Right lobe of liver (tissue), 6 donors: ENCODE results near the gene RALGAPA2. TPM values are rescaled to one million over a fixed set of nuclear protein-coding genes. Genes with fewer than 3 reads are reported as not detected.

Experiments used
- ATAC-seq, 4 donors: fragments of 200-7000 bp; cut with Tn5 transposase; one replicate each; pipeline ENCODE4 v1.9.1; 2020; ENCODE audit warnings: mild to moderate bottlenecking in 4 of 4, moderate library complexity in 4 of 4
- DNase-seq, 3 donors: peaks; one replicate each; pipeline ENCODE4 v3.0.0-alpha.2; 2020
- H3K27ac ChIP-seq, 3 donors: fragments of 200-600 bp; one replicate each; pipeline ENCODE4 v1.8.0; 2022
- H3K27me3 ChIP-seq, 2 donors: fragments of 200-600 bp; one replicate each; pipeline ENCODE4 v1.8.0; 2022
- H3K36me3 ChIP-seq, 4 donors: fragments of 200-600 bp; sonication (generic) in 1 of 4; one replicate each; pipeline versions ENCODE4 v1.5.1 to v1.8.0; 2017 to 2022; ENCODE audit warnings: control low read depth in 1 of 4
- H3K4me1 ChIP-seq, 4 donors: fragments of 200-600 bp; sonication (generic) in 1 of 4; one replicate each; pipeline versions ENCODE4 v1.5.1 to v1.8.0; 2017 to 2022; ENCODE audit warnings: control low read depth in 1 of 4
- H3K4me3 ChIP-seq, 3 donors: fragments of 200-600 bp; one replicate each; pipeline ENCODE4 v1.8.0; 2022
- H3K9me3 ChIP-seq, 4 donors: fragments of 200-600 bp; sonication (generic) in 1 of 4; one replicate each; pipeline versions ENCODE4 v1.5.1 to v1.8.0; 2017 to 2022; ENCODE audit warnings: control low read depth in 1 of 4
- CTCF ChIP-seq, 4 donors: fragments of 200-600 bp in 3 of 4; fragments of 450-650 bp in 1 of 4; IDR thresholded peaks; one replicate each; pipeline versions ENCODE4 v1.5.1 to v1.8.0; 2016 to 2022; ENCODE audit warnings: antibody characterized with exemption in 4 of 4, mild to moderate bottlenecking in 2 of 4
- POLR2A ChIP-seq: fragments of 450-650 bp; IDR thresholded peaks from one replicate; pipeline ENCODE4 v1.6.1; 2017; ENCODE audit warnings: antibody characterized with exemption, mild to moderate bottlenecking
- WGBS: methylation state at CpG from one replicate; pipeline ENCODE4 v1.1.6; 2018; ENCODE audit warnings: low coverage, low lambda C conversion rate; ENCODE audit not compliant: insufficient coverage; ENCODE audit errors: missing lambda C conversion rate; 5-methylcytosine and 5-hydroxymethylcytosine counted together
- intact Hi-C, 2 donors: fragments of 100-400 bp; cut with DNase I; formaldehyde crosslinking; loops; one replicate each; pipeline versions ENCODE4 v1.11.2 to v1.14.1; 2022
- total RNA-seq, 6 experiments: library from RNA; depleted of rRNA in 2 of 6; stranded (reverse); fragments of >200 nt in 2 of 6; fragmentation: NEBNext Ultra II Directional in 3 of 6; extraction: Animal tissue kit (Norgen Biotek cat#: 25700) in 3 of 6; gene quantifications; one replicate each; pipeline versions ENCODE4 v1.1.0 to v1.2.4, GENCODE V29; 2016 to 2023
- donor health status: DM: no; HTN: yes; CAD: no.
- donor health status: DM: no; HTN: no; CAD: no.
- donor health status: DM: no; HTN: no; CAD: no.
- donor health status: DM: no; HTN: yes; CAD: no.
- donor health status: DM: no; HTN: yes; CAD: no.

The RALGAPA2 gene
- total RNA-seq, 6 experiments from 2014 or later, result 38.3 to 76.7 (median 62.7) TPM

DNA sequence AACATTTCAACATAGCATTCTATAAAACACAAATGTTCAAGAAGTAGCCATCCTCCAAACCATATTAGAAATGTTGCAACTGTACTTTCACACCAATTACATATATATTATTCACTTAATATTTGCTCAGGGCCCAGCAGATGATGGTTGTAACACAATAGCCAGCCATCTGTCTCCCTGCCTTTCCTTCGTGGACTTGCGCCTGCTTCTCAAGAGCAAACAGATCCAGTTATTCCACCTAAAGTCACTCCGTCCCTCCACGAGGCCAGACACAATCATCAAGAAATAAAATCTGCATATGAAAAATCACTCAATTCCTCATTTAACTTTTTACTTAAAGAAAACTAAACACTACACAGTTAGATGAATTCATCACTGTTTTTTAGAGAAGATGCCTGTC is 160.4 kb downstream of the RALGAPA2 start:
- Histone ChIP-seq H3K27ac (no peak overlapping the region), H3K36me3 (no peaks in the 10 kb centered on the region), H3K27me3 (no peaks in the 10 kb centered on the region), H3K9me3 (no peaks in the 10 kb centered on the region), H3K4me3 (no peak overlapping the region), H3K4me1 (peaks cover 0 to 23% (median 8%) of the 10 kb centered on the region in 4 donors)
- TF ChIP-seq CTCF (IDR thresholded peaks at IDR 0.05) (no peak), POLR2A (no peak)
- DNase-seq (no peak), ATAC-seq (no peak)
- intact Hi-C loops, result no loop called here
- 95% methylated on average over 4 of the region's 4 CpGs for WGBS

- 74% methylated on average over 3 of the region's 3 CpGs for WGBS
- ATAC-seq (no peak), DNase-seq (no peak)
- Histone ChIP-seq H3K4me3 (no peak overlapping the region), H3K36me3 (peaks cover 0 to 1% (median 0%) of the 10 kb centered on the region in 4 donors), H3K27ac (no peak overlapping the region), H3K9me3 (no peaks in the 10 kb centered on the region), H3K27me3 (no peaks in the 10 kb centered on the region), H3K4me1 (peaks cover 0 to 29% (median 8%) of the 10 kb centered on the region in 4 donors)
- intact Hi-C loops, result no loop called here
- TF ChIP-seq CTCF (IDR thresholded peaks at IDR 0.05), result no peak
- TF ChIP-seq POLR2A, result no peak
These were observed 161.0 kb downstream of the RALGAPA2 start for GRCh38 chr20:20551409-20551808.

GRCh38 chr20:20549704-20550103 is 162.7 kb downstream of the RALGAPA2 start:
- Histone ChIP-seq H3K27ac (peak overlapping the region in 1 of 3 donors; percentile 13), H3K36me3 (peaks cover 0 to 16% (median 3%) of the 10 kb centered on the region in 4 donors), H3K4me3 (no peak overlapping the region), H3K27me3 (no peaks in the 10 kb centered on the region), H3K4me1 (peaks cover 0 to 30% (median 8%) of the 10 kb centered on the region in 4 donors), H3K9me3 (no peaks in the 10 kb centered on the region)
- no peak for TF ChIP-seq CTCF (IDR thresholded peaks at IDR 0.05)
- no peak for TF ChIP-seq POLR2A
- ATAC-seq (peak in 1 of 4 donors; percentile 52), DNase-seq (no peak)
- intact Hi-C loops, result no loop called here
- WGBS, result 100% methylated on average over 1 of the region's 1 CpG

GRCh38 chr20:20549267-20549612 is 163.2 kb downstream of the RALGAPA2 start:
- peak in 3 of 4 donors; percentile 6 to 39 (median 34) for ATAC-seq
- intact Hi-C loops, result no loop called here
- Histone ChIP-seq H3K4me1 (peaks cover 0 to 30% (median 8%) of the 10 kb centered on the region in 4 donors), H3K36me3 (peaks cover 0 to 17% (median 3%) of the 10 kb centered on the region in 4 donors), H3K27me3 (no peaks in the 10 kb centered on the region), H3K27ac (peak overlapping the region; percentile 13 to 41 (median 19)), H3K4me3 (no peak overlapping the region), H3K9me3 (no peaks in the 10 kb centered on the region)
- no peak for DNase-seq
- TF ChIP-seq CTCF (IDR thresholded peaks at IDR 0.05), result no peak
- no peak for TF ChIP-seq POLR2A
- 40% methylated on average over 3 of the region's 6 CpGs for WGBS
